Astrocyte (in vitro differentiated cells and primary cell): ENCODE measurements around the gene DAP. TPM values are rescaled to one million over a fixed set of nuclear protein-coding genes. Genes with fewer than 3 reads are reported as not detected.

Source experiments
- DNase-seq: peaks from one replicate; pipeline ENCODE4 v3.0.0-alpha.2; 2010; ENCODE audit warnings: low read depth
- FAIRE-seq: peaks from 2 replicates; lab custom pipeline; 2011; peaks lifted over from hg19 to GRCh38; lab: Jason Lieb, UNC
- H2AFZ ChIP-seq: 2 replicates; pipeline ENCODE4 v1.6.0; 2012; ENCODE audit warnings: low read depth, low read length, inconsistent platforms
- H3K27ac ChIP-seq: 2 replicates; pipeline ENCODE4 v1.5.1; 2011; ENCODE audit warnings: low read depth, low read length, inconsistent platforms
- H3K27me3 ChIP-seq: 2 replicates; pipeline ENCODE4 v1.6.0; 2011; ENCODE audit warnings: low read length, inconsistent platforms; ENCODE audit not compliant: insufficient read depth
- H3K36me3 ChIP-seq: 2 replicates; pipeline ENCODE4 v1.5.1; 2011; ENCODE audit warnings: low read length, inconsistent platforms; ENCODE audit not compliant: insufficient read depth
- H3K4me1 ChIP-seq: 2 replicates; pipeline ENCODE4 v1.5.1; 2011; ENCODE audit warnings: low read length, inconsistent platforms; ENCODE audit not compliant: insufficient read depth
- H3K4me2 ChIP-seq: 2 replicates; pipeline ENCODE4 v1.6.0; 2012; ENCODE audit warnings: low read length, inconsistent platforms
- H3K4me3 ChIP-seq: 2 replicates; pipeline ENCODE4 v1.5.1; 2011; ENCODE audit warnings: low read depth, mild to moderate bottlenecking, low read length, inconsistent platforms; ENCODE audit not compliant: insufficient read depth
- H3K79me2 ChIP-seq: 2 replicates; pipeline ENCODE4 v1.6.0; 2012; ENCODE audit warnings: mild to moderate bottlenecking, low read length, inconsistent platforms; ENCODE audit not compliant: insufficient read depth
- H3K9ac ChIP-seq: 2 replicates; pipeline ENCODE4 v1.6.0; 2012; ENCODE audit warnings: mild to moderate bottlenecking, low read length, inconsistent platforms
- H3K9me3 ChIP-seq: 2 replicates; pipeline ENCODE4 v1.5.1; 2012; ENCODE audit warnings: low read depth, mild to moderate bottlenecking, low read length, inconsistent platforms; ENCODE audit not compliant: insufficient read depth
- H4K20me1 ChIP-seq: 2 replicates; pipeline ENCODE4 v1.6.0; 2012; ENCODE audit warnings: low read length, inconsistent platforms; ENCODE audit not compliant: insufficient read depth
- H3K27ac Mint-ChIP-seq: one replicate; pipeline ENCODE4 v1.8.0; 2021; ENCODE audit warnings: mild to moderate bottlenecking, mixed read lengths; ENCODE audit not compliant: unreplicated experiment
- H3K27me3 Mint-ChIP-seq: one replicate; pipeline ENCODE4 v1.8.0; 2021; ENCODE audit warnings: low read depth, mixed read lengths; ENCODE audit not compliant: unreplicated experiment
- H3K36me3 Mint-ChIP-seq: one replicate; pipeline ENCODE4 v1.8.0; 2021; ENCODE audit warnings: low read depth, mixed read lengths; ENCODE audit not compliant: unreplicated experiment
- H3K4me1 Mint-ChIP-seq: one replicate; pipeline ENCODE4 v1.8.0; 2021; ENCODE audit warnings: low read depth, mixed read lengths; ENCODE audit not compliant: unreplicated experiment
- H3K4me3 Mint-ChIP-seq: one replicate; pipeline ENCODE4 v1.8.0; 2021; ENCODE audit warnings: mild to moderate bottlenecking, moderate library complexity, mixed read lengths; ENCODE audit not compliant: unreplicated experiment
- H3K9me3 Mint-ChIP-seq: one replicate; pipeline ENCODE4 v1.8.0; 2021; ENCODE audit warnings: mild to moderate bottlenecking, mixed read lengths; ENCODE audit not compliant: unreplicated experiment
- CTCF ChIP-seq: IDR thresholded peaks from 2 replicates; pipeline ENCODE4 v1.5.1; 2011; ENCODE audit warnings: low read depth, mild to moderate bottlenecking, inconsistent platforms, low read length, moderate library complexity; ENCODE audit not compliant: insufficient read depth
- EZH2 ChIP-seq: IDR thresholded peaks from 2 replicates; pipeline ENCODE4 v1.6.1; 2012; ENCODE audit warnings: mild to moderate bottlenecking, low read length, inconsistent platforms; ENCODE audit not compliant: insufficient read depth
- total RNA-seq: library from RNA; stranded (reverse); gene quantifications from 2 replicates; pipeline ENCODE4 v1.2.1, GENCODE V29; 2021

Gene DAP
- total RNA-seq, 1 donor from 2014 or later = 239 TPM

GRCh38 chr5:10645671-10646070 lies 115.4 kb downstream of the DAP start:
- Mint-ChIP-seq H3K27ac (no peak overlapping the region), H3K4me1 (no peaks in the 10 kb centered on the region), H3K36me3 (peaks cover 19% of the 10 kb centered on the region), H3K4me3 (no peak overlapping the region), H3K9me3 (peaks cover 4% of the 10 kb centered on the region), H3K27me3 (no peaks in the 10 kb centered on the region)
- no peak overlapping the region for H3K9ac ChIP-seq
- DNase-seq (no peak), FAIRE-seq (no peak)
- no peak overlapping the region for H2AFZ ChIP-seq
- H3K27me3 ChIP-seq = no peaks in the 10 kb centered on the region
- no peaks in the 10 kb centered on the region for H3K4me1 ChIP-seq
- H3K4me3 ChIP-seq = no peak overlapping the region
- no peak overlapping the region for H3K27ac ChIP-seq
- no peaks in the 10 kb centered on the region for H3K9me3 ChIP-seq
- peaks cover 6% of the 10 kb centered on the region for H4K20me1 ChIP-seq
- H3K79me2 ChIP-seq = no peaks in the 10 kb centered on the region
- no peak for TF ChIP-seq EZH2
- no peak for TF ChIP-seq CTCF
- H3K36me3 ChIP-seq = no peaks in the 10 kb centered on the region
- H3K4me2 ChIP-seq = no peak overlapping the region

GRCh38 chr5:10645146-10645545 lies 115.9 kb downstream of the DAP start:
- H4K20me1 ChIP-seq = peaks cover 6% of the 10 kb centered on the region
- H3K9me3 ChIP-seq = no peaks in the 10 kb centered on the region
- H3K27ac ChIP-seq = no peak overlapping the region
- no peaks in the 10 kb centered on the region for H3K4me1 ChIP-seq
- DNase-seq (no peak), FAIRE-seq (no peak)
- H2AFZ ChIP-seq = no peak overlapping the region
- Mint-ChIP-seq H3K27ac (no peak overlapping the region), H3K4me1 (no peaks in the 10 kb centered on the region), H3K9me3 (peaks cover 4% of the 10 kb centered on the region), H3K4me3 (no peak overlapping the region), H3K36me3 (peaks cover 22% of the 10 kb centered on the region), H3K27me3 (no peaks in the 10 kb centered on the region)
- no peak overlapping the region for H3K9ac ChIP-seq
- H3K79me2 ChIP-seq = no peaks in the 10 kb centered on the region
- no peaks in the 10 kb centered on the region for H3K27me3 ChIP-seq
- TF ChIP-seq CTCF (no peak), EZH2 (no peak)
- no peak overlapping the region for H3K4me2 ChIP-seq
- no peak overlapping the region for H3K4me3 ChIP-seq
- H3K36me3 ChIP-seq = no peaks in the 10 kb centered on the region

GRCh38 chr5:10644192-10644591 lies 116.8 kb downstream of the DAP start:
- no peak overlapping the region for H2AFZ ChIP-seq
- no peak overlapping the region for H3K4me3 Mint-ChIP-seq
- TF ChIP-seq EZH2 (no peak), CTCF (no peak)
- H3K9me3 Mint-ChIP-seq = peaks cover 4% of the 10 kb centered on the region
- no peak for FAIRE-seq
- H3K27ac ChIP-seq = no peak overlapping the region
- no peak overlapping the region for H3K4me3 ChIP-seq
- peaks cover 22% of the 10 kb centered on the region for H3K36me3 Mint-ChIP-seq
- H3K4me1 Mint-ChIP-seq = no peaks in the 10 kb centered on the region
- no peak overlapping the region for H3K27ac Mint-ChIP-seq
- no peaks in the 10 kb centered on the region for H3K27me3 Mint-ChIP-seq
- no peak for DNase-seq
- H3K4me1 ChIP-seq = no peaks in the 10 kb centered on the region
- peaks cover 6% of the 10 kb centered on the region for H4K20me1 ChIP-seq
- no peaks in the 10 kb centered on the region for H3K27me3 ChIP-seq
- H3K36me3 ChIP-seq = no peaks in the 10 kb centered on the region
- H3K9ac ChIP-seq = no peak overlapping the region
- H3K79me2 ChIP-seq = no peaks in the 10 kb centered on the region
- H3K4me2 ChIP-seq = no peak overlapping the region
- H3K9me3 ChIP-seq = peaks cover 3% of the 10 kb centered on the region
